ENCODE data around the gene DENND2A. TPM values are rescaled to one million over a fixed set of nuclear protein-coding genes. Genes with fewer than 3 reads are reported as not detected.
A peak's percentile ranks its signal among the peaks of the same experiment; 100 is the strongest.

DENND2A gene
- total RNA-seq, 1 donor from 2014 or later, result not detected

- peaks cover 56% of the 10 kb centered on the region for H3K4me1 Mint-ChIP-seq
- H3K4me3 Mint-ChIP-seq, result peak overlapping the region; percentile 68
- no peaks in the 10 kb centered on the region for H3K27me3 Mint-ChIP-seq
- peak overlapping the region; percentile 91 for H3K27ac Mint-ChIP-seq
- H3K9me3 Mint-ChIP-seq, result no peaks in the 10 kb centered on the region
- ChIA-PET CTCF (interaction anchor here (1.0 to 1.3 kb wide), 2 partner anchors 13 to 23 kb away, joined by 3 to 5 read pairs; no protein-coding TSS in a partner anchor), POLR2A (interaction anchor here (0.6 to 1.5 kb wide), 3 partner anchors 10 to 278 kb away, joined by 4 to 7 read pairs (median 5); partner anchors contain the start of genes NDUFB2 and SLC37A3)
- TF ChIP-seq CTCF (IDR thresholded peaks at IDR 0.05), result no peak
- ATAC-seq (ENCODE audit: low read depth) (peak; percentile 51), DNase-seq (no peak)
- H3K36me3 Mint-ChIP-seq (ENCODE audit: low read depth), result peaks cover 30% of the 10 kb centered on the region
- intact Hi-C loops (cut with micrococcal nuclease), result loop anchor here (1.0 to 10.0 kb wide), 5 partner anchors 20 to 1312 kb away; partner anchors contain the start of genes KDM7A, MKRN1 and NDUFB2
Measured at GRCh38 chr7:140676306-140676705, 35.7 kb upstream of the DENND2A start.

GRCh38 chr7:140675726-140676125 lies 35.1 kb upstream of the DENND2A start:
- Mint-ChIP-seq H3K9me3 (no peaks in the 10 kb centered on the region), H3K36me3 (ENCODE audit: low read depth) (peaks cover 26% of the 10 kb centered on the region), H3K27ac (peak overlapping the region; percentile 91), H3K4me1 (peaks cover 56% of the 10 kb centered on the region), H3K27me3 (no peaks in the 10 kb centered on the region), H3K4me3 (peak overlapping the region; percentile 68)
- ChIA-PET POLR2A (interaction anchor here (0.6 to 1.5 kb wide), 4 partner anchors 11 to 614 kb away, joined by 4 to 7 read pairs (median 6); partner anchors contain the start of genes NDUFB2 and SLC37A3), CTCF (interaction anchor here (1.0 to 1.3 kb wide), 2 partner anchors 13 to 22 kb away, joined by 3 to 5 read pairs; no protein-coding TSS in a partner anchor)
- DNase-seq (no peak), ATAC-seq (ENCODE audit: low read depth) (no peak)
- TF ChIP-seq CTCF (IDR thresholded peaks at IDR 0.05), result no peak
- intact Hi-C loops (cut with micrococcal nuclease), result loop anchor here (1.0 to 10.0 kb wide), 5 partner anchors 21 to 1311 kb away; partner anchors contain the start of genes KDM7A, MKRN1 and NDUFB2

GRCh38 chr7:140674899-140675701 lies 34.5 kb upstream of the DENND2A start:
- intact Hi-C loops (cut with micrococcal nuclease), result loop anchor here (1.0 to 10.0 kb wide), 3 partner anchors 339 to 1310 kb away; partner anchors contain the start of genes KDM7A and MRPS33
- Mint-ChIP-seq H3K4me1 (peaks cover 56% of the 10 kb centered on the region), H3K27me3 (no peaks in the 10 kb centered on the region), H3K4me3 (peak overlapping the region; percentile 88), H3K36me3 (ENCODE audit: low read depth) (peaks cover 20% of the 10 kb centered on the region), H3K27ac (peak overlapping the region; percentile 91), H3K9me3 (no peaks in the 10 kb centered on the region)
- ChIA-PET CTCF (interaction anchor here (0.7 to 1.0 kb wide), 3 partner anchors 14 to 340 kb away, joined by 3 read pairs; partner anchors contain the start of gene MRPS33), POLR2A (interaction anchor here (0.6 to 2.4 kb wide), 3 partner anchors 20 to 613 kb away, joined by 7 to 9 read pairs (median 8); partner anchors contain the start of gene NDUFB2)
- ATAC-seq (ENCODE audit: low read depth), result no peak
- no peak for DNase-seq
- no peak for TF ChIP-seq CTCF (IDR thresholded peaks at IDR 0.05)

- DNase-seq, result no peak
Measured at GRCh38 chr7:140674356-140674800, 33.8 kb upstream of the DENND2A start.

More at GRCh38 chr7:140674356-140674800, 33.8 kb upstream of the DENND2A start:
- Mint-ChIP-seq H3K27me3 (no peaks in the 10 kb centered on the region), H3K9me3 (no peaks in the 10 kb centered on the region), H3K36me3 (ENCODE audit: low read depth) (peaks cover 14% of the 10 kb centered on the region), H3K27ac (peak overlapping the region; percentile 86), H3K4me1 (peaks cover 56% of the 10 kb centered on the region), H3K4me3 (peak overlapping the region; percentile 88)
- ChIA-PET POLR2A (interaction anchor here (1.4 to 2.4 kb wide), 3 partner anchors 21 to 341 kb away, joined by 4 to 9 read pairs (median 8); partner anchors contain the start of genes MRPS33 and NDUFB2), CTCF (interaction anchor here (0.7 kb wide), 1 partner anchor 20 kb away, joined by 3 read pairs; no protein-coding TSS in a partner anchor)
- TF ChIP-seq CTCF (IDR thresholded peaks at IDR 0.05), result no peak
- intact Hi-C loops (cut with micrococcal nuclease), result loop anchor here (1.0 to 10.0 kb wide), 2 partner anchors 340 to 1310 kb away; partner anchors contain the start of gene MRPS33
- peak; percentile 11 for ATAC-seq (ENCODE audit: low read depth)
